Caco-2 (cell line): Measurements from ENCODE around the gene LRRC41. TPM values are rescaled to one million over a fixed set of nuclear protein-coding genes. Genes with fewer than 3 reads are reported as not detected.
A peak's percentile ranks its signal among the peaks of the same experiment; 100 is the strongest.
"Not testable (repeated sequence)": the region's sequence is repeated elsewhere in the genome, so short reads cannot be mapped to it uniquely, and the experiment has no call there.

ENCODE experiments used
- BruUV-seq: library from RNA; stranded (reverse); fragments of 400-500 nt; replicated peaks from 2 replicates; lab custom pipeline; 2021; lab: Mats Ljungman, UMichigan
- CTCF ChIA-PET: fragments of 300-600 bp; sonication (Branson Sonifier 250); formaldehyde crosslinking; loops from one replicate; lab custom pipeline; 2022; ENCODE audit warnings: antibody characterized with exemption; lab: Charles Lee
- POLR2A ChIA-PET: fragments of 300-600 bp; sonication (Branson Sonifier 250); formaldehyde crosslinking; loops from one replicate; lab custom pipeline; 2022; ENCODE audit warnings: antibody characterized with exemption; lab: Charles Lee
- DNase-seq, 2 experiments: peaks; one replicate each; pipeline versions ENCODE4 v3.0.0 to v3.0.0-alpha.2; 2020 to 2022
- H3K27me3 ChIP-seq: replicated peaks from 2 replicates; pipeline ENCODE4 v1.6.0; 2011; ENCODE audit warnings: low read length; ENCODE audit not compliant: control insufficient read depth, insufficient read depth
- H3K36me3 ChIP-seq: 2 replicates; pipeline ENCODE4 v1.5.1; 2011; ENCODE audit warnings: low read length; ENCODE audit not compliant: control insufficient read depth, insufficient read depth
- H3K4me1 ChIP-seq: fragments of 250-450 bp; sonication (Bioruptor Pico); 2 replicates; pipeline ENCODE4 v1.5.1; 2020; ENCODE audit warnings: mild to moderate bottlenecking
- H3K4me3 ChIP-seq: 2 replicates; pipeline ENCODE4 v1.5.1; 2011; ENCODE audit warnings: low read depth, mild to moderate bottlenecking, control low read depth, low read length
- H3K9me3 ChIP-seq: fragments of 250-450 bp; sonication (Bioruptor Pico); 2 replicates; pipeline ENCODE4 v1.5.1; 2020; ENCODE audit warnings: mild to moderate bottlenecking, moderate library complexity
- H3K27ac Mint-ChIP-seq: one replicate; pipeline ENCODE4 v1.8.0; 2022; ENCODE audit warnings: mixed read lengths; ENCODE audit not compliant: unreplicated experiment
- H3K27me3 Mint-ChIP-seq: one replicate; pipeline ENCODE4 v1.8.0; 2022; ENCODE audit warnings: mixed read lengths; ENCODE audit not compliant: insufficient read depth, unreplicated experiment
- H3K36me3 Mint-ChIP-seq: one replicate; pipeline ENCODE4 v1.8.0; 2022; ENCODE audit warnings: mild to moderate bottlenecking, mixed read lengths; ENCODE audit not compliant: insufficient read depth, unreplicated experiment
- H3K4me1 Mint-ChIP-seq: one replicate; pipeline ENCODE4 v1.8.0; 2022; ENCODE audit warnings: low read depth, mixed read lengths; ENCODE audit not compliant: unreplicated experiment
- H3K4me3 Mint-ChIP-seq: one replicate; pipeline ENCODE4 v1.8.0; 2022; ENCODE audit warnings: mild to moderate bottlenecking, moderate library complexity, mixed read lengths; ENCODE audit not compliant: unreplicated experiment
- H3K9me3 Mint-ChIP-seq: one replicate; pipeline ENCODE4 v1.8.0; 2022; ENCODE audit warnings: mixed read lengths; ENCODE audit not compliant: unreplicated experiment
- intact Hi-C: fragments of 100-400 bp; cut with micrococcal nuclease; formaldehyde crosslinking; loops from one replicate; pipeline ENCODE4 v1.10.0; 2022; ENCODE audit not compliant: unreplicated experiment
- total RNA-seq: library from RNA; stranded (reverse); gene quantifications from 2 replicates; pipeline ENCODE4 v1.2.3, GENCODE V29; 2022
- TF ChIP-seq, protein P1 (sequence below), 2 experiments: fragments of 200-600 bp in 1 of 2; IDR thresholded peaks; 1 replicate in 1 of 2; 2 replicates in 1 of 2; pipeline versions ENCODE4 v1.5.1 to v1.8.0; 2011 to 2022; ENCODE audit warnings: antibody characterized with exemption in 1 of 2, control low read depth in 1 of 2, inconsistent platforms in 1 of 2, low read depth in 1 of 2, low read length in 1 of 2, mild to moderate bottlenecking in 1 of 2, moderate library complexity in 1 of 2; ENCODE audit not compliant: insufficient read depth in 1 of 2, severe bottlenecking in 1 of 2, unreplicated experiment in 1 of 2

Gene LRRC41
- total RNA-seq, 1 experiment from 2014 or later, result 41.7 TPM

DNA sequence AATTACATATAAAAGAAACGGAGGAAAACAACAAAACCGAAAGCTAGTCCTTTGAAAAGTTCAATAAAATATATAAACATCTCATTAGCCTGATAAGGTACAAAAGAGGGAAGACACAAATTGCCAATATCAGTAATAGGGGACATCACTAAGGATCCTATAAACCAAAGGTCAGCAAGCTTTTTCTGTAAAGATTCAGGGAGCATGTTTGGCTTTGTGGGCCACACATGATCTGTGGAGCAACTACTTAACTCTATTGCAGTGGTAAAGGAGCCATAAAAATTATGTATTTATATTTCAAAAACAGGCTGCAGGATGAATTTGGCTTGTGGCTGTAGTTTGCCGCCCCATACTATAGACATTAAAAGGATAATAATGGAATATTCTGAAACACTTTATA lies 31.7 kb upstream of the LRRC41 start:
- H3K4me3 ChIP-seq, result no peak overlapping the region
- no peak for DNase-seq
- ChIA-PET CTCF (no interaction called here), POLR2A (interaction anchor here (0.6 kb wide), 1 partner anchor 23 kb away, joined by 3 read pairs; no protein-coding TSS in a partner anchor)
- H3K4me1 ChIP-seq, result no peaks in the 10 kb centered on the region
- no peak overlapping the region for H3K4me3 Mint-ChIP-seq
- no peaks in the 10 kb centered on the region for H3K9me3 Mint-ChIP-seq
- H3K36me3 Mint-ChIP-seq, result peaks cover 5% of the 10 kb centered on the region
- no peaks in the 10 kb centered on the region for H3K36me3 ChIP-seq
- H3K9me3 ChIP-seq, result no peaks in the 10 kb centered on the region
- H3K4me1 Mint-ChIP-seq, result peaks cover 6% of the 10 kb centered on the region
- no peak overlapping the region for H3K27ac Mint-ChIP-seq
- TF ChIP-seq, protein P1, sequence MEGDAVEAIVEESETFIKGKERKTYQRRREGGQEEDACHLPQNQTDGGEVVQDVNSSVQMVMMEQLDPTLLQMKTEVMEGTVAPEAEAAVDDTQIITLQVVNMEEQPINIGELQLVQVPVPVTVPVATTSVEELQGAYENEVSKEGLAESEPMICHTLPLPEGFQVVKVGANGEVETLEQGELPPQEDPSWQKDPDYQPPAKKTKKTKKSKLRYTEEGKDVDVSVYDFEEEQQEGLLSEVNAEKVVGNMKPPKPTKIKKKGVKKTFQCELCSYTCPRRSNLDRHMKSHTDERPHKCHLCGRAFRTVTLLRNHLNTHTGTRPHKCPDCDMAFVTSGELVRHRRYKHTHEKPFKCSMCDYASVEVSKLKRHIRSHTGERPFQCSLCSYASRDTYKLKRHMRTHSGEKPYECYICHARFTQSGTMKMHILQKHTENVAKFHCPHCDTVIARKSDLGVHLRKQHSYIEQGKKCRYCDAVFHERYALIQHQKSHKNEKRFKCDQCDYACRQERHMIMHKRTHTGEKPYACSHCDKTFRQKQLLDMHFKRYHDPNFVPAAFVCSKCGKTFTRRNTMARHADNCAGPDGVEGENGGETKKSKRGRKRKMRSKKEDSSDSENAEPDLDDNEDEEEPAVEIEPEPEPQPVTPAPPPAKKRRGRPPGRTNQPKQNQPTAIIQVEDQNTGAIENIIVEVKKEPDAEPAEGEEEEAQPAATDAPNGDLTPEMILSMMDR (IDR thresholded peaks at IDR 0.05; ENCODE audit: insufficient read depth in 1 of 2, low read depth in 1 of 2, low read length in 1 of 2, severe bottlenecking in 1 of 2, unreplicated experiment in 1 of 2), result no peak
- no TSS peak for BruUV-seq
- intact Hi-C loops, result no loop called here
- H3K27me3 ChIP-seq, result no peaks in the 10 kb centered on the region
- H3K27me3 Mint-ChIP-seq, result no peaks in the 10 kb centered on the region

DNA sequence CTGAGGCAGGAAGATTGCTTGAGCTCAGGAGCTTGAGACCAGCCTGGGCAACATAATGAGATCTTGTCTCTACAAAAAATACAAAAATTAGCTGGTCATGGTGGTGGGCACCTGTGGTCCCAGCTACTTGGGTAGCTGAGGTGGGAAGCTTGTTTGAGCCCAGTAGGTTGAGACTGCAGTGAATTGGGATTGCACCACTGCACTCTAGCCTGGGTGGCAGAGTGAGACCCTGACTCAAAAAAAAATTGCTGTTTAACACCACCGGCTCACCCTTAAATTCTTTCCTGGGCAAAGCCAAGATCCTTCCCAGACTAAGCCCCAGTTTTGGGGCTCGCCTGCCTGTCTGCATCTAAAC lies 30.6 kb upstream of the LRRC41 start:
- no peak overlapping the region for H3K27ac Mint-ChIP-seq
- intact Hi-C loops, result no loop called here
- DNase-seq, result no peak
- peaks cover 5% of the 10 kb centered on the region for H3K36me3 Mint-ChIP-seq
- H3K36me3 ChIP-seq, result no peaks in the 10 kb centered on the region
- TF ChIP-seq, protein P1 (IDR thresholded peaks at IDR 0.05; ENCODE audit: insufficient read depth in 1 of 2, low read depth in 1 of 2, low read length in 1 of 2, severe bottlenecking in 1 of 2, unreplicated experiment in 1 of 2), result no peak
- H3K9me3 Mint-ChIP-seq, result no peaks in the 10 kb centered on the region
- no peak overlapping the region for H3K4me3 ChIP-seq
- no peaks in the 10 kb centered on the region for H3K9me3 ChIP-seq
- POLR2A ChIA-PET, result no interaction called here
- H3K4me1 ChIP-seq, result no peaks in the 10 kb centered on the region
- CTCF ChIA-PET, result interaction anchor here (0.6 to 1.1 kb wide), 4 partner anchors 10 to 855 kb away, joined by 3 to 16 read pairs (median 5); no protein-coding TSS in a partner anchor
- no peaks in the 10 kb centered on the region for H3K27me3 ChIP-seq
- H3K4me1 Mint-ChIP-seq, result peaks cover 6% of the 10 kb centered on the region
- no TSS peak for BruUV-seq
- H3K4me3 Mint-ChIP-seq, result no peak overlapping the region
- H3K27me3 Mint-ChIP-seq, result no peaks in the 10 kb centered on the region

DNA sequence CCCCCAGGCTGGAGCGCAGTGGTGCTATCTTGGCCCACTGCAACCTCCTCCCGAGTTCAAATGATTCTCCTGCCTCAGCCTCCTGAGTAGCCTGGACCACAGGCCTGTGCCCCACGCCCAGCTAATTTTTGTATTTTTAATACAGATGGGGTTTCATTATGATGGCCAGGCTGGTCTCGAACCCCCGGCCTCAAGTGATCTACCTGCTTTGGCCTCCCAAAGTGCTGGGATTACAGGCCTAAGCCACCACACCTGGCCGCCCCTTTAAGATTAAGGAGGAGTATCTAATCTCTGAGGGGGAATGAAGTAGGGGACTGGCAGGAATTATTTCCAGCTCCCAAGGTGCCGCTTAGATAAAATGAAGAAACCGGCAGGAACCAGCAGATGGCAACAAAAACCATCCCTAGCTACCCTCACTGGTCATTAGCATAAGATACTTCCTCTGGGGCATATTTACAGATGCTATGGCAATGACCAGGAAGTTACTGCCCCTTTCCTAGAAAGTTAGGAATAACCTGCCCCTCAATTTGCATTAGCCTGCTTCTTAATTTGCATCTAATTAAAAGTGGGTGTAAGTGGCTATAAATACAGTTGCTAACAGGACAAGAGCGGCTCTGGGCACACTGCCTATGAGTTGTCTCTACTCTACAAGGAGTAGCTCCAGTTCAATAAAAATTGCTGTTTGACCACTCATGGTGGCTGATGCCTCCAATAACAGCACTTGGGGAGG lies 30.0 kb upstream of the LRRC41 start:
- Histone ChIP-seq H3K4me3 (no peak overlapping the region), H3K4me1 (no peaks in the 10 kb centered on the region), H3K36me3 (no peaks in the 10 kb centered on the region), H3K27me3 (no peaks in the 10 kb centered on the region), H3K9me3 (no peaks in the 10 kb centered on the region)
- H3K4me1 Mint-ChIP-seq, result peaks cover under 1% of the 10 kb centered on the region
- H3K36me3 Mint-ChIP-seq, result peaks cover 5% of the 10 kb centered on the region
- POLR2A ChIA-PET, result no interaction called here
- CTCF ChIA-PET, result interaction anchor here (0.6 to 1.1 kb wide), 5 partner anchors 10 to 855 kb away, joined by 3 to 16 read pairs (median 5); no protein-coding TSS in a partner anchor
- H3K9me3 Mint-ChIP-seq, result no peaks in the 10 kb centered on the region
- TF ChIP-seq, protein P1 (IDR thresholded peaks at IDR 0.05; ENCODE audit: insufficient read depth in 1 of 2, low read depth in 1 of 2, low read length in 1 of 2, severe bottlenecking in 1 of 2, unreplicated experiment in 1 of 2), result peak in 1 of 2 experiments; percentile 32
- peak in 1 of 2 experiments; percentile 37 for DNase-seq
- H3K27ac Mint-ChIP-seq, result no peak overlapping the region
- no peak overlapping the region for H3K4me3 Mint-ChIP-seq
- intact Hi-C loops, result loop anchor here (1.0 kb wide), 1 partner anchor 15 kb away; no protein-coding TSS in a partner anchor
- H3K27me3 Mint-ChIP-seq, result no peaks in the 10 kb centered on the region
- BruUV-seq, result no TSS peak

DNA sequence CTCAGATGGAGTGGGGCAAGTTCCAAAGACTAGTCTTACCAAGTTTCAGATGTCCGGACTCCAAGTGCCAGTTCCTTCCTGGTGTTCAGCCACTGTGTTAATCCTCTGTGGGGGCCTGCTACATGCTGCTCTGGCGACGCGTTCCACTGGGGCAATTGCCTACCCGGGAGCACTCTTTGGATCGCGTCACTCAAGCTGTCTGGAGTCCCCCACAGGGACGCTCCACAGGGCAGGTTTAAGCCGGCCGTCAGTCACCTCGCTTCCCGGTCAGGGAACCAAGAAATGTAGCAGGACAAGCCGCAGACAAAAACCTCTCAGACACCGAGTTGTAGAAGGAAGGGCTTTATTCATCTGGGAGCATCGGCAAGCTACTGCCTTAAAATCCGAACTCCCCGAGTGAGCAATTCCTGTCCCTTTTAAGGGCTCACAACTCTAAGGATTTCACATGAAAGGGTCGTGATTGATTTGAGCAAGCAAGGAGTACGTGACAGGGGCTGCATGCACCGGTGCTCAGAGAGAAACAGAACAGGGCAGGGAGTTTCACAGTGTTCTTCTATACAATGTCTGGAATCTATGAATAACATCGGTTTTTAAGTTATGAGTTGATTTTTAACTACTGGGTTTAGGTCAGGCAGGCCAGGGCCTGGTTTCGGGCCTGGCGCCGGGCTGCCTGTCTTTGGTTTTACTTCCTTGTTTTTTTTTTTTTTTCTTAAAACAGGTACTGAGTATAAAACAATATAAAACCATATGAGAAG lies 28.5 kb upstream of the LRRC41 start:
- DNase-seq, H3K9me3 ChIP-seq, POLR2A ChIA-PET, BruUV-seq, H3K4me1 Mint-ChIP-seq, H3K27me3 Mint-ChIP-seq, H3K36me3 ChIP-seq, H3K36me3 Mint-ChIP-seq, H3K27ac Mint-ChIP-seq, H3K4me3 ChIP-seq, H3K9me3 Mint-ChIP-seq, CTCF ChIA-PET, H3K4me3 Mint-ChIP-seq, H3K27me3 ChIP-seq, H3K4me1 ChIP-seq, intact Hi-C loops: not testable (repeated sequence)
